Stimulated activated CD8-positive, alpha-beta memory T cell treated with anti-CD3 and anti-CD28 coated beads, Interleukin-15, amount 100 ng/mL, for 24 hours (primary cell): Measurements from ENCODE around the gene ZNF90.
"Not testable (repeated sequence)": the region's sequence is repeated elsewhere in the genome, so short reads cannot be mapped to it uniquely, and the experiment has no call there.

Experiments
- DNase-seq: peaks from one replicate; pipeline ENCODE4 v3.0.0-alpha.2; 2020; ENCODE audit warnings: low read depth

Gene ZNF90

GRCh38 chr19:20103091-20103740, 25.4 kb downstream of the ZNF90 start:
- no peak for DNase-seq

- DNase-seq, result no peak
These were observed 29.5 kb downstream of the ZNF90 start for GRCh38 chr19:20107301-20107700.

GRCh38 chr19:20118064-20118839, 40.5 kb downstream of the ZNF90 start:
- not testable (repeated sequence) for DNase-seq

GRCh38 chr19:20124879-20125278, 47.1 kb downstream of the ZNF90 start:
- no peak for DNase-seq

- DNase-seq, result not testable (repeated sequence)
These were observed 55.1 kb downstream of the ZNF90 start for GRCh38 chr19:20132933-20133332.

GRCh38 chr19:20137714-20138113, 59.9 kb downstream of the ZNF90 start:
- DNase-seq, result not testable (repeated sequence)

GRCh38 chr19:20151617-20152145, 73.9 kb downstream of the ZNF90 start:
- no peak for DNase-seq

- DNase-seq, result not testable (repeated sequence)
These were observed 74.7 kb downstream of the ZNF90 start for GRCh38 chr19:20152506-20152905.

GRCh38 chr19:20153281-20153680, 75.5 kb downstream of the ZNF90 start:
- DNase-seq, result no peak

GRCh38 chr19:20154636-20155035, 76.8 kb downstream of the ZNF90 start:
- no peak for DNase-seq

- DNase-seq, result no peak
These were observed 85.0 kb downstream of the ZNF90 start for GRCh38 chr19:20162821-20163220.

- no peak for DNase-seq
These were observed 86.7 kb downstream of the ZNF90 start for GRCh38 chr19:20164456-20164855.

GRCh38 chr19:20165971-20166592, 88.3 kb downstream of the ZNF90 start:
- no peak for DNase-seq

GRCh38 chr19:20167020-20167644, 89.3 kb downstream of the ZNF90 start, which contains the start of gene ZNF486:
Gene ZNF486, plus strand, starts transcription at chr19:20167214. Its CDS starts 117 bp downstream, at chr19:20167331.
- DNase-seq, result peak; percentile 64

GRCh38 chr19:20167651-20168122, 89.9 kb downstream of the ZNF90 start:
- DNase-seq, result no peak
